Upper lobe of left lung (tissue), 6 donors: Measurements from ENCODE around the gene NUPR1. TPM values are rescaled to one million over a fixed set of nuclear protein-coding genes. Genes with fewer than 3 reads are reported as not detected.
A peak's percentile ranks its signal among the peaks of the same experiment; 100 is the strongest.

ENCODE experiments used
- ATAC-seq, 2 donors: fragments of 200-7000 bp; cut with Tn5 transposase; one replicate each; pipeline ENCODE4 v1.9.1; 2022; ENCODE audit warnings: mild to moderate bottlenecking in 2 of 2, moderate library complexity in 2 of 2; ENCODE audit not compliant: low FRiP score in 2 of 2
- DNase-seq, 2 donors: peaks; one replicate each; pipeline ENCODE4 v3.0.0-alpha.2; 2019 to 2020
- H3K27ac ChIP-seq, 4 donors: fragments of 200-600 bp; sonication (generic); one replicate each; pipeline ENCODE4 v1.5.1; 2016 to 2019
- H3K27me3 ChIP-seq, 4 donors: fragments of 200-600 bp; sonication (generic); one replicate each; pipeline ENCODE4 v1.5.1; 2017 to 2019
- H3K36me3 ChIP-seq, 4 donors: fragments of 200-600 bp; sonication (generic); one replicate each; pipeline ENCODE4 v1.5.1; 2016 to 2019
- H3K4me1 ChIP-seq, 4 donors: fragments of 200-600 bp; sonication (generic); one replicate each; pipeline ENCODE4 v1.5.1; 2018 to 2019
- H3K4me3 ChIP-seq, 4 donors: fragments of 200-600 bp; sonication (generic); one replicate each; pipeline ENCODE4 v1.5.1; 2017 to 2019; ENCODE audit warnings: mild to moderate bottlenecking in 2 of 4, moderate library complexity in 1 of 4
- H3K9me3 ChIP-seq, 4 donors: fragments of 200-600 bp; sonication (generic); one replicate each; pipeline ENCODE4 v1.5.1; 2018 to 2019
- EP300 ChIP-seq, 4 donors: sonication (generic); formaldehyde crosslinking; IDR thresholded peaks; one replicate each; pipeline ENCODE4 v1.5.1; 2017; ENCODE audit warnings: antibody characterized with exemption in 4 of 4, control low read depth in 2 of 4
- POLR2A ChIP-seq, 4 donors: fragments of 450-650 bp; IDR thresholded peaks; one replicate each; pipeline ENCODE4 v1.5.1; 2016 to 2017; ENCODE audit warnings: antibody characterized with exemption in 4 of 4, mild to moderate bottlenecking in 2 of 4
- POLR2AphosphoS5 ChIP-seq, 2 donors: sonication (generic); formaldehyde crosslinking; IDR thresholded peaks; one replicate each; pipeline ENCODE4 v1.5.1; 2017; ENCODE audit warnings: antibody characterized with exemption in 2 of 2
- WGBS, 2 donors: methylation state at CpG; one replicate each; pipeline ENCODE4 v1.1.5; 2017 to 2018; 5-methylcytosine and 5-hydroxymethylcytosine counted together
- total RNA-seq, 6 donors: library from RNA; depleted of rRNA in 4 of 6; stranded (reverse); fragments of >200 nt in 4 of 6; gene quantifications; one replicate each; pipeline versions ENCODE4 v1.1.0 to v1.2.1, GENCODE V29; 2016 to 2021
- TF ChIP-seq, protein P1 (sequence below), 6 experiments: fragments of 450-650 bp in 4 of 6; fragments of 200-600 bp in 2 of 6; sonication (generic) in 2 of 6; IDR thresholded peaks; one replicate each; pipeline ENCODE4 v1.5.1; 2016 to 2019; ENCODE audit warnings: antibody characterized with exemption in 6 of 6
- donor health status: DM: no; HTN: no; CAD: no; lungs with moderate emphysema.
- donor health status: DM: no; HTN: yes; CAD: no; lungs with severe emphysema.

NUPR1 gene
- total RNA-seq, 6 donors from 2014 or later: 34.1 to 294 (median 119) TPM

GRCh38 chr16:28540346-28540745 is 1.6 kb upstream of the NUPR1 start:
- Histone ChIP-seq H3K4me1 (peaks cover 12 to 32% (median 21%) of the 10 kb centered on the region in 4 donors), H3K9me3 (no peaks in the 10 kb centered on the region), H3K27me3 (no peaks in the 10 kb centered on the region), H3K27ac (peak overlapping the region in 2 of 4 donors; percentile 93 to 97), H3K4me3 (no peak overlapping the region), H3K36me3 (peaks cover 0 to 6% (median 3%) of the 10 kb centered on the region in 4 donors)
- WGBS, 2 donors: 73 to 81% methylated on average over 3 of the region's 3 CpGs
- ATAC-seq: no peak
- no peak for DNase-seq
- TF ChIP-seq POLR2AphosphoS5 (IDR thresholded peaks at IDR 0.05) (no peak), POLR2A (IDR thresholded peaks at IDR 0.05) (no peak), EP300 (IDR thresholded peaks at IDR 0.05) (no peak)
- TF ChIP-seq, protein P1, sequence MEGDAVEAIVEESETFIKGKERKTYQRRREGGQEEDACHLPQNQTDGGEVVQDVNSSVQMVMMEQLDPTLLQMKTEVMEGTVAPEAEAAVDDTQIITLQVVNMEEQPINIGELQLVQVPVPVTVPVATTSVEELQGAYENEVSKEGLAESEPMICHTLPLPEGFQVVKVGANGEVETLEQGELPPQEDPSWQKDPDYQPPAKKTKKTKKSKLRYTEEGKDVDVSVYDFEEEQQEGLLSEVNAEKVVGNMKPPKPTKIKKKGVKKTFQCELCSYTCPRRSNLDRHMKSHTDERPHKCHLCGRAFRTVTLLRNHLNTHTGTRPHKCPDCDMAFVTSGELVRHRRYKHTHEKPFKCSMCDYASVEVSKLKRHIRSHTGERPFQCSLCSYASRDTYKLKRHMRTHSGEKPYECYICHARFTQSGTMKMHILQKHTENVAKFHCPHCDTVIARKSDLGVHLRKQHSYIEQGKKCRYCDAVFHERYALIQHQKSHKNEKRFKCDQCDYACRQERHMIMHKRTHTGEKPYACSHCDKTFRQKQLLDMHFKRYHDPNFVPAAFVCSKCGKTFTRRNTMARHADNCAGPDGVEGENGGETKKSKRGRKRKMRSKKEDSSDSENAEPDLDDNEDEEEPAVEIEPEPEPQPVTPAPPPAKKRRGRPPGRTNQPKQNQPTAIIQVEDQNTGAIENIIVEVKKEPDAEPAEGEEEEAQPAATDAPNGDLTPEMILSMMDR (IDR thresholded peaks at IDR 0.05): no peak

GRCh38 chr16:28537964-28538732 is 626 bp downstream of the NUPR1 start:
- WGBS, 2 donors: 75 to 76% methylated on average over 13 of the region's 13 CpGs

DNA sequence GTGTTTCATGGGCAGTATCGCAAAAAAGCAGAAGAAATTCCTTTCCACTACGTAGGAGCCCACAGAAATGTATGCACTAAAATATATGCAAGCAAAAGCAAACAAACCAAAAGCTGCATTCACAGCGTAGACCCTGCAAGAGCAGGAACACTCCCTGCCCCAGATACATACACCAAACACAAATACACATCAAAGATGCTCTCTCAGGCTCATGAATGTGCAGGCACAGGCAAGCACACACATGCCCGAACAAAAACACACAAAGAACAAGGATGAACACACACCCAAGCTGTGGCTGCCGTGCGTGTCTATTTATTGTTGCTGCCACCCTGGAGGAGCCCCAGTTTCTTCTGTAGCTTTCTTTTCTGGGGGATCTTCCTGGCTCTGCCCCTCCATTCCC is 1.7 kb downstream of the NUPR1 start:
- H3K4me3 ChIP-seq: peak overlapping the region; percentile 46 to 64 (median 51)
- WGBS, 2 donors: 80 to 81% methylated on average over 6 of the region's 6 CpGs
- ATAC-seq: no peak
- DNase-seq: no peak
- H3K27me3 ChIP-seq: no peaks in the 10 kb centered on the region
- TF ChIP-seq POLR2A (IDR thresholded peaks at IDR 0.05): no peak
- TF ChIP-seq EP300 (IDR thresholded peaks at IDR 0.05): no peak
- TF ChIP-seq, protein P1 (IDR thresholded peaks at IDR 0.05): no peak
- TF ChIP-seq POLR2AphosphoS5 (IDR thresholded peaks at IDR 0.05): no peak
- H3K36me3 ChIP-seq: peaks cover 0 to 16% (median 3%) of the 10 kb centered on the region in 4 donors
- H3K4me1 ChIP-seq: peaks cover 35 to 61% (median 46%) of the 10 kb centered on the region in 4 donors
- H3K27ac ChIP-seq: peak overlapping the region; percentile 84 to 97 (median 93)
- no peaks in the 10 kb centered on the region for H3K9me3 ChIP-seq

More at GRCh38 chr16:28537964-28538732, 626 bp downstream of the NUPR1 start:
- DNase-seq: peak; percentile 33 to 59
- no peaks in the 10 kb centered on the region for H3K27me3 ChIP-seq
- peaks cover 24 to 50% (median 37%) of the 10 kb centered on the region in 4 donors for H3K4me1 ChIP-seq
- no peak for TF ChIP-seq POLR2AphosphoS5 (IDR thresholded peaks at IDR 0.05)
- TF ChIP-seq POLR2A (IDR thresholded peaks at IDR 0.05): no peak
- peaks cover 0 to 16% (median 3%) of the 10 kb centered on the region in 4 donors for H3K36me3 ChIP-seq
- H3K27ac ChIP-seq: peak overlapping the region; percentile 84 to 97 (median 93)
- peak in 1 of 2 donors; percentile 12 for ATAC-seq
- peak overlapping the region; percentile 46 to 64 (median 51) for H3K4me3 ChIP-seq
- no peaks in the 10 kb centered on the region for H3K9me3 ChIP-seq

- WGBS, 2 donors: 41 to 54% methylated on average over 5 of the region's 5 CpGs
- peaks cover 39 to 69% (median 53%) of the 10 kb centered on the region in 4 donors for H3K4me1 ChIP-seq
- H3K27ac ChIP-seq: peak overlapping the region; percentile 42 to 76 (median 64)
- no peaks in the 10 kb centered on the region for H3K27me3 ChIP-seq
- TF ChIP-seq POLR2AphosphoS5 (IDR thresholded peaks at IDR 0.05): peak; percentile 57 to 80
- TF ChIP-seq EP300 (IDR thresholded peaks at IDR 0.05): peak in 1 of 4 donors; percentile 45
- TF ChIP-seq, protein P1 (IDR thresholded peaks at IDR 0.05): no peak
- peak in 1 of 4 donors; percentile 50 for TF ChIP-seq POLR2A (IDR thresholded peaks at IDR 0.05)
- DNase-seq: peak in 1 of 2 donors; percentile 84
- no peak overlapping the region for H3K4me3 ChIP-seq
- ATAC-seq: peak in 1 of 2 donors; percentile 64
- peaks cover 0 to 16% (median 3%) of the 10 kb centered on the region in 4 donors for H3K36me3 ChIP-seq
- H3K9me3 ChIP-seq: no peaks in the 10 kb centered on the region
These were observed 4.0 kb downstream of the NUPR1 start for GRCh38 chr16:28534542-28535373.
